ENCODE data around the gene ZNF397. TPM values are rescaled to one million over a fixed set of nuclear protein-coding genes. Genes with fewer than 3 reads are reported as not detected.

The ZNF397 gene
- total and polyA plus RNA-seq, 4 donors = 3.8 to 20.0 (median 9.6) TPM

DNA sequence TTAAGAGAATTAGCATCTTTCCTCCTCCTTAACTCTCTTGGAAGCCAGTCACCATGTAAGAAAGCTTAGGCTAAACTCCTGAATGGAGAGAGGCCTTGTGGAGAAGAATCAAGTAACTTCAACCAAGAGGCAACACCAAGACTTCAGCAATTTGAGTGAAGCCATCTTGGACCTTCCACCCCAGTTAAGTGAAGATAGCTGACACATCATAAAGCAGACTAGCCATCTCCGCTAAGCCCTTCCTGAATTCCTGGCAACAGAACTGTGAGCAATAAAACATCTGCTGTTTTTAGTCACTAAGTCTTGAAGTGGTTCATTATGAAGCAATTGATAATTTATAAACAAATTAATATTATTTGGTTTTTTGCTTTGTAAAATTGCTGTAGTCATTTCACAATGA, 1.5 kb upstream of the ZNF397 start:
- Histone ChIP-seq H3K4me1 (ENCODE audit: control insufficient read depth in 4 of 4, insufficient read depth in 4 of 4, low read length in 3 of 4) (peaks cover 0 to 14% (median 3%) of the 10 kb centered on the region in 4 donors), H3K9ac (ENCODE audit: low read depth in 1 of 2, low read length in 2 of 2) (no peak overlapping the region), H3K4me3 (ENCODE audit: low read depth in 1 of 3, low read length in 3 of 3) (no peak overlapping the region), H3K9me3 (ENCODE audit: control insufficient read depth in 4 of 4, low read length in 3 of 4) (peaks cover 2 to 13% (median 5%) of the 10 kb centered on the region in 4 donors), H3K36me3 (ENCODE audit: control insufficient read depth in 4 of 4, insufficient read depth in 3 of 4, low read depth in 1 of 4, low read length in 3 of 4) (peaks cover 6 to 20% (median 18%) of the 10 kb centered on the region in 4 donors), H3K27me3 (ENCODE audit: control insufficient read depth in 4 of 4, insufficient read depth in 4 of 4, low read length in 3 of 4) (no peaks in the 10 kb centered on the region), H3K27ac (ENCODE audit: low read depth in 1 of 2, low read length in 2 of 2) (no peak overlapping the region)
- TF ChIP-seq GABPA (IDR thresholded peaks at IDR 0.05 in 1 of 2, conservative IDR thresholded peaks at IDR 0.05 in 1 of 2) (no peak), RXRA (IDR thresholded peaks at IDR 0.05) (no peak), NR2F2 (IDR thresholded peaks at IDR 0.05) (no peak), FOXA1 (IDR thresholded peaks at IDR 0.05) (no peak), JUND (IDR thresholded peaks at IDR 0.05) (no peak), TAF1 (conservative IDR thresholded peaks at IDR 0.05) (no peak), HNF4G (IDR thresholded peaks at IDR 0.05) (no peak), HNF4A (conservative IDR thresholded peaks at IDR 0.05) (no peak)
- TF ChIP-seq, protein P1, sequence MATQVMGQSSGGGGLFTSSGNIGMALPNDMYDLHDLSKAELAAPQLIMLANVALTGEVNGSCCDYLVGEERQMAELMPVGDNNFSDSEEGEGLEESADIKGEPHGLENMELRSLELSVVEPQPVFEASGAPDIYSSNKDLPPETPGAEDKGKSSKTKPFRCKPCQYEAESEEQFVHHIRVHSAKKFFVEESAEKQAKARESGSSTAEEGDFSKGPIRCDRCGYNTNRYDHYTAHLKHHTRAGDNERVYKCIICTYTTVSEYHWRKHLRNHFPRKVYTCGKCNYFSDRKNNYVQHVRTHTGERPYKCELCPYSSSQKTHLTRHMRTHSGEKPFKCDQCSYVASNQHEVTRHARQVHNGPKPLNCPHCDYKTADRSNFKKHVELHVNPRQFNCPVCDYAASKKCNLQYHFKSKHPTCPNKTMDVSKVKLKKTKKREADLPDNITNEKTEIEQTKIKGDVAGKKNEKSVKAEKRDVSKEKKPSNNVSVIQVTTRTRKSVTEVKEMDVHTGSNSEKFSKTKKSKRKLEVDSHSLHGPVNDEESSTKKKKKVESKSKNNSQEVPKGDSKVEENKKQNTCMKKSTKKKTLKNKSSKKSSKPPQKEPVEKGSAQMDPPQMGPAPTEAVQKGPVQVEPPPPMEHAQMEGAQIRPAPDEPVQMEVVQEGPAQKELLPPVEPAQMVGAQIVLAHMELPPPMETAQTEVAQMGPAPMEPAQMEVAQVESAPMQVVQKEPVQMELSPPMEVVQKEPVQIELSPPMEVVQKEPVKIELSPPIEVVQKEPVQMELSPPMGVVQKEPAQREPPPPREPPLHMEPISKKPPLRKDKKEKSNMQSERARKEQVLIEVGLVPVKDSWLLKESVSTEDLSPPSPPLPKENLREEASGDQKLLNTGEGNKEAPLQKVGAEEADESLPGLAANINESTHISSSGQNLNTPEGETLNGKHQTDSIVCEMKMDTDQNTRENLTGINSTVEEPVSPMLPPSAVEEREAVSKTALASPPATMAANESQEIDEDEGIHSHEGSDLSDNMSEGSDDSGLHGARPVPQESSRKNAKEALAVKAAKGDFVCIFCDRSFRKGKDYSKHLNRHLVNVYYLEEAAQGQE (IDR thresholded peaks at IDR 0.05) = no peak
- TF ChIP-seq, protein P2, sequence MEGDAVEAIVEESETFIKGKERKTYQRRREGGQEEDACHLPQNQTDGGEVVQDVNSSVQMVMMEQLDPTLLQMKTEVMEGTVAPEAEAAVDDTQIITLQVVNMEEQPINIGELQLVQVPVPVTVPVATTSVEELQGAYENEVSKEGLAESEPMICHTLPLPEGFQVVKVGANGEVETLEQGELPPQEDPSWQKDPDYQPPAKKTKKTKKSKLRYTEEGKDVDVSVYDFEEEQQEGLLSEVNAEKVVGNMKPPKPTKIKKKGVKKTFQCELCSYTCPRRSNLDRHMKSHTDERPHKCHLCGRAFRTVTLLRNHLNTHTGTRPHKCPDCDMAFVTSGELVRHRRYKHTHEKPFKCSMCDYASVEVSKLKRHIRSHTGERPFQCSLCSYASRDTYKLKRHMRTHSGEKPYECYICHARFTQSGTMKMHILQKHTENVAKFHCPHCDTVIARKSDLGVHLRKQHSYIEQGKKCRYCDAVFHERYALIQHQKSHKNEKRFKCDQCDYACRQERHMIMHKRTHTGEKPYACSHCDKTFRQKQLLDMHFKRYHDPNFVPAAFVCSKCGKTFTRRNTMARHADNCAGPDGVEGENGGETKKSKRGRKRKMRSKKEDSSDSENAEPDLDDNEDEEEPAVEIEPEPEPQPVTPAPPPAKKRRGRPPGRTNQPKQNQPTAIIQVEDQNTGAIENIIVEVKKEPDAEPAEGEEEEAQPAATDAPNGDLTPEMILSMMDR (IDR thresholded peaks at IDR 0.05; ENCODE audit: low read depth, low read length, missing input control) = no peak
- TF ChIP-seq, protein P3, sequence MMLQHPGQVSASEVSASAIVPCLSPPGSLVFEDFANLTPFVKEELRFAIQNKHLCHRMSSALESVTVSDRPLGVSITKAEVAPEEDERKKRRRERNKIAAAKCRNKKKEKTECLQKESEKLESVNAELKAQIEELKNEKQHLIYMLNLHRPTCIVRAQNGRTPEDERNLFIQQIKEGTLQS (IDR thresholded peaks at IDR 0.05) = no peak
- TF ChIP-seq, protein P4, sequence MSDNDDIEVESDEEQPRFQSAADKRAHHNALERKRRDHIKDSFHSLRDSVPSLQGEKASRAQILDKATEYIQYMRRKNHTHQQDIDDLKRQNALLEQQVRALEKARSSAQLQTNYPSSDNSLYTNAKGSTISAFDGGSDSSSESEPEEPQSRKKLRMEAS (IDR thresholded peaks at IDR 0.05) = no peak
- TF ChIP-seq, protein P5, sequence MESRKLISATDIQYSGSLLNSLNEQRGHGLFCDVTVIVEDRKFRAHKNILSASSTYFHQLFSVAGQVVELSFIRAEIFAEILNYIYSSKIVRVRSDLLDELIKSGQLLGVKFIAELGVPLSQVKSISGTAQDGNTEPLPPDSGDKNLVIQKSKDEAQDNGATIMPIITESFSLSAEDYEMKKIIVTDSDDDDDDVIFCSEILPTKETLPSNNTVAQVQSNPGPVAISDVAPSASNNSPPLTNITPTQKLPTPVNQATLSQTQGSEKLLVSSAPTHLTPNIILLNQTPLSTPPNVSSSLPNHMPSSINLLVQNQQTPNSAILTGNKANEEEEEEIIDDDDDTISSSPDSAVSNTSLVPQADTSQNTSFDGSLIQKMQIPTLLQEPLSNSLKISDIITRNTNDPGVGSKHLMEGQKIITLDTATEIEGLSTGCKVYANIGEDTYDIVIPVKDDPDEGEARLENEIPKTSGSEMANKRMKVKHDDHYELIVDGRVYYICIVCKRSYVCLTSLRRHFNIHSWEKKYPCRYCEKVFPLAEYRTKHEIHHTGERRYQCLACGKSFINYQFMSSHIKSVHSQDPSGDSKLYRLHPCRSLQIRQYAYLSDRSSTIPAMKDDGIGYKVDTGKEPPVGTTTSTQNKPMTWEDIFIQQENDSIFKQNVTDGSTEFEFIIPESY (IDR thresholded peaks at IDR 0.05) = no peak
- WGBS = 87% methylated on average over 1 of the region's 1 CpG
- no peak for DNase-seq (ENCODE audit: low spot score)

DNA sequence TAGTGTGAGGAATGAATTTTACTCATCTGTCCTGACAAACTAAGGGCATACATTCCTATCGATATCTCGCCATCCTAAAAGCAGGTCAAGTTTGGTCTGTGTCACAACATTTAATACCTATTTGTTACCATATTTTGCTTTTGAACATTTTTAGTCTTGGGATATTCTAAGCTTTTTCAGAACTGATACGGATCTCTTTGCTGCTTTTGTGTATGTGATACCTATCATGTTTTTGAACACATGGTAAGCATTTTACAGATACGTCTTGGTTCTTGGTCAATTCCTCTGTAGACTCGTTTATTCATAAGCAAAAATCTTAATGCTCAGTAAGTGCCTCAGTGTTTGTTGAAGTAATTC, 592 bp downstream of the ZNF397 start:
- DNase-seq (ENCODE audit: low spot score) = no peak
- Histone ChIP-seq H3K36me3 (ENCODE audit: control insufficient read depth in 4 of 4, insufficient read depth in 3 of 4, low read depth in 1 of 4, low read length in 3 of 4) (peaks cover 13 to 41% (median 39%) of the 10 kb centered on the region in 4 donors), H3K4me1 (ENCODE audit: control insufficient read depth in 4 of 4, insufficient read depth in 4 of 4, low read length in 3 of 4) (peaks cover 0 to 14% (median 3%) of the 10 kb centered on the region in 4 donors), H3K9ac (ENCODE audit: low read depth in 1 of 2, low read length in 2 of 2) (peak overlapping the region; percentile 76 to 94), H3K27me3 (ENCODE audit: control insufficient read depth in 4 of 4, insufficient read depth in 4 of 4, low read length in 3 of 4) (no peaks in the 10 kb centered on the region), H3K9me3 (ENCODE audit: control insufficient read depth in 4 of 4, low read length in 3 of 4) (peaks cover 7 to 27% (median 19%) of the 10 kb centered on the region in 4 donors), H3K4me3 (ENCODE audit: low read depth in 1 of 3, low read length in 3 of 3) (peak overlapping the region; percentile 67 to 93 (median 91)), H3K27ac (ENCODE audit: low read depth in 1 of 2, low read length in 2 of 2) (peak overlapping the region; percentile 93)
- TF ChIP-seq NR2F2 (IDR thresholded peaks at IDR 0.05) (no peak), GABPA (IDR thresholded peaks at IDR 0.05 in 1 of 2, conservative IDR thresholded peaks at IDR 0.05 in 1 of 2) (no peak), HNF4A (conservative IDR thresholded peaks at IDR 0.05) (no peak)
- TF ChIP-seq, protein P4 (IDR thresholded peaks at IDR 0.05) = no peak
- WGBS = under 1% methylated on average over 5 of the region's 5 CpGs

All from liver (tissue), 9 donors.